ENCODE data around the gene JUND.

DNA sequence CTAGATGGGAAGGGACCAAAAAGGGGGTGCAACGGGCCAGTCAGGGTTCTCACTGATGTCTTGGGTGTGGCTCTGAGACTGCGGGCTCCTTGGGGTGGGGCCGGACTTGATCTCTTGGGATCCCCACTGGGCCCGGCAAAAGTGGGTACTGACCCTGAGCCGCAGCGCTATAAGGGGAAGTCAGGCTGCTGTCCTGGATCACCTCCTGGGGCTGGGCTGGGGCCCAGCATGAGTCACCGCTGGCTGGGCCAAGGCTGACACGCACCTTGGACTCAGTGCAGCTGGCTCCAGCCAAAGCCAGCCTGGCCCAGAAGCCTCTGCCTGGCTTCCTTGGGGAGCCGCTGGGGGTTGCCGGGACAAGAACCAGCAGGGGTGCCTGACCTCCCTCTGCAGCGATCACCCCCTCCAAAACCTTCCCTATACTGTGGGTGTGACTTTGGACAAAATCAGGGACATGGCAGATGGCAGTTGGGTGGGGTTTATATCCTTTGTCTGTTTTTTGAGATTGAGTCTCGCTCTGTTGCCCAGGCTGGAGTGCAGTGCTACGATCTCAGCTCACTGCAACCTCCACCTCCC, 6.6 kb downstream of the JUND start:
- TF ChIP-seq, protein P1, sequence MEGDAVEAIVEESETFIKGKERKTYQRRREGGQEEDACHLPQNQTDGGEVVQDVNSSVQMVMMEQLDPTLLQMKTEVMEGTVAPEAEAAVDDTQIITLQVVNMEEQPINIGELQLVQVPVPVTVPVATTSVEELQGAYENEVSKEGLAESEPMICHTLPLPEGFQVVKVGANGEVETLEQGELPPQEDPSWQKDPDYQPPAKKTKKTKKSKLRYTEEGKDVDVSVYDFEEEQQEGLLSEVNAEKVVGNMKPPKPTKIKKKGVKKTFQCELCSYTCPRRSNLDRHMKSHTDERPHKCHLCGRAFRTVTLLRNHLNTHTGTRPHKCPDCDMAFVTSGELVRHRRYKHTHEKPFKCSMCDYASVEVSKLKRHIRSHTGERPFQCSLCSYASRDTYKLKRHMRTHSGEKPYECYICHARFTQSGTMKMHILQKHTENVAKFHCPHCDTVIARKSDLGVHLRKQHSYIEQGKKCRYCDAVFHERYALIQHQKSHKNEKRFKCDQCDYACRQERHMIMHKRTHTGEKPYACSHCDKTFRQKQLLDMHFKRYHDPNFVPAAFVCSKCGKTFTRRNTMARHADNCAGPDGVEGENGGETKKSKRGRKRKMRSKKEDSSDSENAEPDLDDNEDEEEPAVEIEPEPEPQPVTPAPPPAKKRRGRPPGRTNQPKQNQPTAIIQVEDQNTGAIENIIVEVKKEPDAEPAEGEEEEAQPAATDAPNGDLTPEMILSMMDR (IDR thresholded peaks at IDR 0.05) = peak in 2 of 7 experiments; percentile 25 to 34
- TF ChIP-seq POLR2A (IDR thresholded peaks at IDR 0.05) = peak; percentile 32 to 57 (median 42)
